K562 (cell line): Measurements from ENCODE around the gene AGAP3. TPM values are rescaled to one million over a fixed set of nuclear protein-coding genes. Genes with fewer than 3 reads are reported as not detected.

ENCODE experiments used
- ATF2 ChIP-seq: sonication (generic); formaldehyde crosslinking; IDR thresholded peaks from 2 replicates; pipeline ENCODE4 v1.8.1; 2022; ENCODE audit warnings: missing genetic modification reagents
- ATF7 ChIP-seq: fragments of 450-650 bp; IDR thresholded peaks from 2 replicates; pipeline ENCODE4 v1.7.1; 2014; ENCODE audit warnings: mild to moderate bottlenecking, moderate library complexity
- GATAD2B ChIP-seq: fragments of 450-650 bp; IDR thresholded peaks from 2 replicates; pipeline ENCODE4 v1.6.1; 2017; ENCODE audit warnings: mild to moderate bottlenecking, borderline replicate concordance
- HNRNPL ChIP-seq: fragments of 200-400 bp; formaldehyde crosslinking; IDR thresholded peaks from 2 replicates; pipeline ENCODE4 v1.6.1; 2017; ENCODE audit warnings: low read depth, mild to moderate bottlenecking, low read length
- JUN ChIP-seq, 2 experiments: sonication (generic) in 1 of 2; formaldehyde crosslinking in 1 of 2; IDR thresholded peaks; 2 replicates each; pipeline versions ENCODE4 v1.6.1 to v1.8.0; 2012 to 2022; ENCODE audit warnings: borderline replicate concordance in 2 of 2, mild to moderate bottlenecking in 2 of 2, improper control_type of control experiment in 1 of 2, low read depth in 1 of 2, low read length in 1 of 2, missing genetic modification reagents in 1 of 2
- JUNB ChIP-seq: fragments of 450-650 bp; formaldehyde crosslinking; conservative IDR thresholded peaks from 2 replicates; pipeline ENCODE4 v1.4.0; 2020; ENCODE audit warnings: mild to moderate bottlenecking
- MAX ChIP-seq: sonication (generic); formaldehyde crosslinking; IDR thresholded peaks from 2 replicates; pipeline ENCODE4 v1.9.0; 2022; ENCODE audit warnings: mild to moderate bottlenecking, missing genetic modification reagents
- MITF ChIP-seq: IDR thresholded peaks from 2 replicates; pipeline ENCODE4 v1.6.1; 2014; ENCODE audit warnings: antibody characterized with exemption
- RAD51 ChIP-seq: fragments of 450-650 bp; IDR thresholded peaks from 2 replicates; pipeline ENCODE4 v1.7.1; 2016; ENCODE audit warnings: low read depth, mild to moderate bottlenecking, borderline replicate concordance
- RBM15 ChIP-seq: fragments of 200-400 bp; formaldehyde crosslinking; IDR thresholded peaks from 2 replicates; pipeline ENCODE4 v1.6.1; 2018; ENCODE audit warnings: mild to moderate bottlenecking, low read length, moderate library complexity; ENCODE audit not compliant: insufficient read depth
- REST ChIP-seq, 2 experiments: fragments of 450-650 bp; formaldehyde crosslinking in 1 of 2; IDR thresholded peaks; 2 replicates each; pipeline versions ENCODE4 v1.4.0 to v1.6.1; 2014 to 2020; ENCODE audit warnings: mild to moderate bottlenecking in 2 of 2, borderline replicate concordance in 1 of 2, low read depth in 1 of 2
- SMC3 ChIP-seq: conservative IDR thresholded peaks from 2 replicates; pipeline ENCODE4 v1.6.1; 2011; ENCODE audit warnings: low read depth, low read length, improper control_type of control experiment; ENCODE audit not compliant: insufficient read depth
- SP1 ChIP-seq: sonication (generic); formaldehyde crosslinking; IDR thresholded peaks from 2 replicates; pipeline ENCODE4 v1.8.1; 2022; ENCODE audit warnings: mild to moderate bottlenecking, missing genetic modification reagents
- ZEB2 ChIP-seq: fragments of 450-650 bp; IDR thresholded peaks from 2 replicates; pipeline ENCODE4 v1.6.1; 2016
- polyA plus RNA-seq, 8 experiments: library from polyadenylated mRNA; depleted of rRNA in 4 of 8; stranded (reverse) in 5 of 8; unstranded in 3 of 8; fragments of >200 nt; fragmentation: Nextera tagmentation in 2 of 8; fragmentation: Illumina TruSeq in 1 of 8; extraction: Ambion mirVana in 2 of 8; extraction: Trizol in 1 of 8; gene quantifications; 2 replicates each; pipeline versions ENCODE4 v1.2.1 to v1.2.3, GENCODE V29; 2011 to 2014; ENCODE audit warnings: inconsistent platforms in 1 of 8, missing spikeins in 1 of 8
- total RNA-seq, 7 experiments: library from RNA; depleted of rRNA in 6 of 7; stranded (reverse); fragments of >200 nt in 6 of 7; fragmentation: Illumina TruSeq in 2 of 7; extraction: Trizol in 2 of 7; gene quantifications; 2 replicates each; pipeline versions ENCODE4 v1.2.1 to v1.2.3, GENCODE V29; 2011 to 2021; ENCODE audit warnings: low replicate concordance in 1 of 7

Gene AGAP3
- total and polyA plus RNA-seq, 9 of the 15 experiments (the other 6 are each of a cell fraction or from before 2014, with no cell fraction given), result 3.4 to 208 (median 62.2) TPM

- TF ChIP-seq ATF2 (CRISPR knock-in tag) (no peak), ZEB2 (peak; percentile 88), MAX (peak; percentile 16; the same call in 1 of the 2 replicates), MITF (peak; percentile 81), JUNB (CRISPR knock-in tag) (peak; percentile 31; the same call in 1 of the 2 replicates), JUN (IDR thresholded peaks at IDR 0.05; ENCODE audit: borderline replicate concordance, low read depth, low read length) (peak; percentile 99), JUN (CRISPR knock-in tag; IDR thresholded peaks at IDR 0.05; ENCODE audit: borderline replicate concordance) (peak; percentile 91; the same call in 1 of the 2 replicates), SP1 (CRISPR knock-in tag) (peak; percentile 62), RAD51 (peak; percentile 38; the same call in 1 of the 2 replicates), GATAD2B (no peak; the same call in 1 of the 2 replicates), RBM15 (no peak), ATF7 (peak; percentile 96), HNRNPL (peak; percentile 77; the same call in 1 of the 2 replicates), SMC3 (peak; percentile 13; the same call in 1 of the 2 replicates), REST (IDR thresholded peaks at IDR 0.05; ENCODE audit: borderline replicate concordance) (peak; percentile 87), REST (CRISPR knock-in tag; IDR thresholded peaks at IDR 0.05; ENCODE audit: low read depth) (no peak)
Measured at GRCh38 chr7:151038951-151039849, 47.1 kb upstream of the AGAP3 start (continued).
